ENCODE results near the gene SAFB. TPM values are rescaled to one million over a fixed set of nuclear protein-coding genes. Genes with fewer than 3 reads are reported as not detected.

SAFB gene
- total RNA-seq, 4 donors from 2014 or later: 40.5 to 80.1 (median 59.2) TPM

GRCh38 chr19:5694167-5694955, 71.5 kb downstream of the SAFB start:
- 78 to 92% methylated on average over 15 to 21 of the region's 45 CpGs for WGBS, 2 donors

DNA sequence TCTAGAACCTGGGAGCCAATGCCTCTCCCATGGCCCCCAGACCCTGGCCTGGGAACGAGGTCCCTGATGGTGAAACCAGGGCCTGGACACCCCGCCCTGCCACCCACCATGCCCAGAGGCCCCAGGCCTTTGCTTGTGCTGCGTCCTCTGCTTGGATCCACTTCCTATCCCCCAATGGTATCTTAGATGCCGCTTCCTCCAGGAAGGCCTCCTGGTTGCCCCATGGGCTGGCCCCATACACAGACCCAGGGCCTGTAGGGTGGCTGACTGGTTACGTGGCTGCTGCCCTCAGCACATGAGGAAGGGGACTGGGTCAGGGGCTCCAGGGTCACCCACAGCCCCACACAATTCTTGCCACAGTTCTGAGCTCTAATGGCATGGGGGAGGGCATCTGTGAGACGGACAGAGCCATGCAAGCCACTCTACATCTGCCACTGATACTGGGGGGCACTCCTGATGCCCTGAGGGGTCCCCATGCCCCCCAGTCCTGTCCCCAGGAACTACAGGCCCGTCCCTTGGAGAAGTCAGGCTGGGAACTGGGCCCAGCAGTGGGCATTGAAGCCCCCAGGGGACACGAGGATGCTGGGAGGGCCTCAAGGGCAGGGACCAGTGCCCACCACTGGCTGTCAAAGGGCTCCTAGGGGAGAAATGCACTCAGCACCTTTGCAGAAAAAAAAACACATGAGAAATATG, 72.2 kb downstream of the SAFB start:
- Histone ChIP-seq H3K27me3 (no peaks in the 10 kb centered on the region), H3K4me1 (peaks cover 14 to 37% (median 20%) of the 10 kb centered on the region in 3 donors), H3K36me3 (peaks cover 25 to 88% (median 55%) of the 10 kb centered on the region in 3 donors), H3K9me3 (no peaks in the 10 kb centered on the region), H3K4me3 (no peak overlapping the region), H3K27ac (no peak overlapping the region)
- no peak for TF ChIP-seq POLR2A (IDR thresholded peaks at IDR 0.05)
- TF ChIP-seq, protein P1, sequence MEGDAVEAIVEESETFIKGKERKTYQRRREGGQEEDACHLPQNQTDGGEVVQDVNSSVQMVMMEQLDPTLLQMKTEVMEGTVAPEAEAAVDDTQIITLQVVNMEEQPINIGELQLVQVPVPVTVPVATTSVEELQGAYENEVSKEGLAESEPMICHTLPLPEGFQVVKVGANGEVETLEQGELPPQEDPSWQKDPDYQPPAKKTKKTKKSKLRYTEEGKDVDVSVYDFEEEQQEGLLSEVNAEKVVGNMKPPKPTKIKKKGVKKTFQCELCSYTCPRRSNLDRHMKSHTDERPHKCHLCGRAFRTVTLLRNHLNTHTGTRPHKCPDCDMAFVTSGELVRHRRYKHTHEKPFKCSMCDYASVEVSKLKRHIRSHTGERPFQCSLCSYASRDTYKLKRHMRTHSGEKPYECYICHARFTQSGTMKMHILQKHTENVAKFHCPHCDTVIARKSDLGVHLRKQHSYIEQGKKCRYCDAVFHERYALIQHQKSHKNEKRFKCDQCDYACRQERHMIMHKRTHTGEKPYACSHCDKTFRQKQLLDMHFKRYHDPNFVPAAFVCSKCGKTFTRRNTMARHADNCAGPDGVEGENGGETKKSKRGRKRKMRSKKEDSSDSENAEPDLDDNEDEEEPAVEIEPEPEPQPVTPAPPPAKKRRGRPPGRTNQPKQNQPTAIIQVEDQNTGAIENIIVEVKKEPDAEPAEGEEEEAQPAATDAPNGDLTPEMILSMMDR (IDR thresholded peaks at IDR 0.05): no peak
- no peak for DNase-seq
- intact Hi-C loops (cut with DNase I): no loop called here
- 87 to 95% methylated on average over 3 to 4 of the region's 8 CpGs for WGBS, 2 donors

More at GRCh38 chr19:5694167-5694955, 71.5 kb downstream of the SAFB start:
- H3K4me3 ChIP-seq: no peak overlapping the region
- no peaks in the 10 kb centered on the region for H3K27me3 ChIP-seq
- intact Hi-C loops (cut with DNase I): no loop called here
- TF ChIP-seq, protein P1 (IDR thresholded peaks at IDR 0.05): no peak
- no peak for TF ChIP-seq POLR2A (IDR thresholded peaks at IDR 0.05)
- peaks cover 25 to 80% (median 55%) of the 10 kb centered on the region in 3 donors for H3K36me3 ChIP-seq
- no peak for DNase-seq
- peaks cover 14 to 43% (median 20%) of the 10 kb centered on the region in 3 donors for H3K4me1 ChIP-seq
- no peaks in the 10 kb centered on the region for H3K9me3 ChIP-seq
- no peak overlapping the region for H3K27ac ChIP-seq

- Histone ChIP-seq H3K27me3 (no peaks in the 10 kb centered on the region), H3K27ac (no peak overlapping the region), H3K4me3 (no peak overlapping the region), H3K9me3 (no peaks in the 10 kb centered on the region), H3K4me1 (peaks cover 14 to 35% (median 20%) of the 10 kb centered on the region in 3 donors), H3K36me3 (peaks cover 25 to 94% (median 61%) of the 10 kb centered on the region in 3 donors)
- TF ChIP-seq, protein P1 (IDR thresholded peaks at IDR 0.05): no peak
- no peak for TF ChIP-seq POLR2A (IDR thresholded peaks at IDR 0.05)
- DNase-seq: no peak
- WGBS, 2 donors: 73% methylated on average over 6 of the region's 28 CpGs; no CpG with 5 or more reads in 1 of the 2 donors
- intact Hi-C loops (cut with DNase I): no loop called here
Observed at GRCh38 chr19:5695649-5696195, 72.8 kb downstream of the SAFB start.

DNA sequence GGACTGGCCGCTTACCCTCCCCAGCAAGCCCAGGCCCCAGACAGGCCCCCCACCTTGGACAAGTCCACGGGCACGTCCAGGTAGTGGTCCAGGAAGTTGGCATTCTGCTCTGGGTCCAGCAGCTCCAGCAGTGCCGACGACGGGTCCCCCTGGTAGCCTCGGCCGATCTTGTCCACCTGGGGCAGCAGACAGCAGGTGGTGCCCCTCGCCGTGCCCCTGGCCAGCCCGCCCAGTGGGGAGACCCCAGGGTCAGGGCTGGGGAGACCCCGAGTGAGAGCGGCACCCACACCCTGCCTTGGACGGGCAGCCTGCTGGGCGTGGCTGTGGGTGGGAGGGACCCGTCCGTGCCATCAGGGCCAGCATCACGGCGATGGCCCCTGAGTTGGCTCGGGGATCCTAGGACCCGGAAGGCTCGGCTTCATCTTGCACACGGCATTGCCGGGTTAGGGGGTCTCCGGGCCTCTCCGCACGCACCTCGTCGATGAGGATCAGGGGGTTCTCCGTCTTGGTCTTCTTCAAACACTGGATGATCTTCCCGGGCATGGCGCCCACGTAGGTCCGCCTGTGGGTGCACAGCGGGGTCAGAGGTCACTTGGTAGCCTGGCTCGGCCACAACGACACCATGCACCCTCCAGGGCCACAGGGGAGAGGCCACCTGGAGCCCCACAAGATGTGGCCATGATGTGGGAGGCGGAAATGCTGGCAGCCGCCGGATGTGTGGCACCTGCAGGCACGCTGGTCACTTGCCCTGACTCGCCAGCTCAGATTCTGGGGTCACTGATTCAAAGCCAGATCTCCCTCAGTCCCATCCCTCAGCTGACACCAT, 73.5 kb downstream of the SAFB start:
- no peak overlapping the region for H3K4me3 ChIP-seq
- no peak overlapping the region for H3K27ac ChIP-seq
- no peaks in the 10 kb centered on the region for H3K27me3 ChIP-seq
- intact Hi-C loops (cut with DNase I): no loop called here
- H3K4me1 ChIP-seq: peaks cover 12 to 28% (median 18%) of the 10 kb centered on the region in 3 donors
- peaks cover 25 to 100% (median 63%) of the 10 kb centered on the region in 3 donors for H3K36me3 ChIP-seq
- TF ChIP-seq, protein P1 (IDR thresholded peaks at IDR 0.05): no peak
- TF ChIP-seq POLR2A (IDR thresholded peaks at IDR 0.05): no peak
- 69 to 80% methylated on average over 1 to 8 of the region's 42 CpGs for WGBS, 2 donors
- DNase-seq: no peak
- no peaks in the 10 kb centered on the region for H3K9me3 ChIP-seq

Data from esophagus squamous epithelium (tissue), 5 donors.